HG03442 (cell line): ENCODE results near the gene PPARA.
"Not testable (repeated sequence)": the region's sequence is repeated elsewhere in the genome, so short reads cannot be mapped to it uniquely, and the experiment has no call there.

ENCODE experiments used
- ATAC-seq: cut with Tn5 transposase; IDR thresholded peaks from one replicate; pipeline ENCODE4 v1.9.1; 2021; ENCODE audit warnings: mild to moderate bottlenecking, moderate library complexity; ENCODE audit not compliant: unreplicated experiment

The PPARA gene

DNA sequence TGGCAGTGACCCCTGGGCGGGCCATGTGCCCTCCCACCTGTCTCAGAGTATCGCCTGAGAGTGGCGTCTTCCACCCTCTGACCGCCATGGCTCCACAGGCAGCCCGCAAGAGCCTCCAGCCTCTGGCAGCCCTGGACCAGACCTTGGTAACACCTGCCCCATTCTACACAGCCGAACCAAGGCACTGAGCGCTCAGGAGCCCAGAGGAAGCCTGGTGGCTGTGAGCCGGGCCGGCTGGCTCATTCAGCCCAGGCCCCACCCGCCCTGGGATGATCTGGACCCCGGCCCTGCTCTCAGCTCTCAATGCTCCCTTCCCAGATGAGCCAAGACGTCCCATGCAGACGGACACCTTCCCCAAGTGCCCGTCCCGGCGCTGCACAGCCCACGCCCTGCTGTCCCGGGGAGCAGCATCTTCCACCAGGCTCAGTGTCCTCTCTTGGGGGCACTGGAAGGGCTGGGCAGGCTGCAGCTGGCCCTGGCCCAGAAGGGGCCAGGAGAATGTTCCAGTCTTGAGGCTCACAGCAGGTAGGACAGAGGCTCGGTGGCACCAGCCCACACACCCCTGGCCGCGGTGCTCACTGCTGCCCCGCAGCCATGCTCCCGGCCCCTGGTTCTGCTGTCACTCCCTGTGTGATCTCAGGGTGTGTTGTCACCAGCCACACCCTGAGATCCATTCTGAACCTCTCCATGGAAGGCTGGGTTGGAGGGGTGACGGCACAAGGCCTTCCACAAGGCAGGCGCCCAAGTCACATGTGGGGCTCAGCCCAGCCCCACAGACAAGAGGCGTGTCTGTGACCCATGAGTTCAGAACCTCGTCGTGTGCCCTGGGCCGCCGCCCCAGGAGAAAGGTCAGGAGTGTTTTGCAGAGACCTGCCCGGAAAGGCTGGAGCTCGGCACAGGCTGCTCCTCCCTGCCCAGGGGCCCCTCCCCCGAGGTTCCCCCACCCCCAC, 24.2 kb upstream of the PPARA start:
- ATAC-seq, result no peak

DNA sequence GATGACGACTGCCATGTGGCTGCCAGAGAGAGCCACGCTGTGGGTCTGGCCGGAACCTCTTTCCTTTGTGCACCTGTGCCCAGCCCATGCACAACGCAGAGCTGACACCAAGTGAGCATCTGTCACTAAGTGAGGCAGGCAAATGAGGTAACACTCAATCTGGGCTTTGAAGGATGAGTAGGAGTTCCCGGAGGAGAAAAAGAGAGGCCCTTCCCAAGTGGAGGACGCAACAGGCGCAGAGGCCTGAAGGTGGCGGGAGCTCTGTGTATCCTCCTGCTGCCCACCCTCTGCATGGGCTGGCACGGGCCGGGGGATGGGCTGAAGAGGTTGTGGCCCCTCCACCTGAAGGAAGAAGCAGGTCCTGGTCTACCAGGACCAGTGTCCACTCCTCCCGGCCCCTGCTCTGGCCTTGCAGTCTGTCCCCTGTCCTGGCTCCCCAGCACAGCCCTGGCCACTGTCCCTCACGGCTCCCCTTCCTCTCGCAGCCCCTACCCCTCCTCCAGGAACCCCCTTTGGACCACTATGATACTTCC, 23.4 kb upstream of the PPARA start:
- no peak for ATAC-seq

DNA sequence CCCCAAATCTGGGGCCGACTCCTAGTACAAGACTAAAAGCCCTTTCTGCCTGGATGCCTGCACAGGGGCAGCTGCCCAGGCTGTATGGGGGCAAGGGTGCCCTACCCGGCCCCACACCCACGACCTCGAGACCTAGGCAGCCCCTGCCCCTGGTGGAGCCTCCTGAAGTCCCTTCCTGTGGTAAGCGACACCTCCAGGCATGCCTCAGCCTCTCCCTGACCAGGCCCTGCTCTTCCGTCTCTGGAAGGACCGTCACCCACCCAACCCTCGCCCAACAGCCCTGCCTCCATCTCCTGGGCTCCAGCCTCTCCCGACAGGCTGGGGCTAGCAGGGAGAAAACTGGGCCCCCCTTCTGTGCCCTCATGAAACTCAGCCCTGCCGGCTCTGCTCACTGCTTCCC, 22.8 kb upstream of the PPARA start:
- no peak for ATAC-seq

DNA sequence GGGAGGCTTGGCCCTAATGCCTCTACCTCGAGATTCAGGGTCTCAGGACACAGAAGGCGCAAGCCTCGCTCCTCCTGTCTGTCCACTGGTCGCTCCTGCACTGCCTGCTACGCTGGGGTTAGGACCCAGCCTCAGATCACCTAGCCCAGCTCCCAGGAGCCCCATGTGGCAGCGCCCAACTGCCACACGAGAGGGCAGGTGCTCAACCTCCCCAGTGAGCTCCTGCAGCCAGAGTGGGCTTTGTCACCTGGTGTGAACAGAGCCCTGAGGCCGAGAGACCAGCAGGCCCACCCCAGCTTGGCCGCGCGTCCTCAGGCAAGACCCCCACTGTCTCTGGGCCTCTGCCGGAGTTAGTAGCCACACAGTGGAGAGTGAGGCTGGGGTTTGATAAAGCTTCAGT, 21.7 kb upstream of the PPARA start:
- no peak for ATAC-seq

DNA sequence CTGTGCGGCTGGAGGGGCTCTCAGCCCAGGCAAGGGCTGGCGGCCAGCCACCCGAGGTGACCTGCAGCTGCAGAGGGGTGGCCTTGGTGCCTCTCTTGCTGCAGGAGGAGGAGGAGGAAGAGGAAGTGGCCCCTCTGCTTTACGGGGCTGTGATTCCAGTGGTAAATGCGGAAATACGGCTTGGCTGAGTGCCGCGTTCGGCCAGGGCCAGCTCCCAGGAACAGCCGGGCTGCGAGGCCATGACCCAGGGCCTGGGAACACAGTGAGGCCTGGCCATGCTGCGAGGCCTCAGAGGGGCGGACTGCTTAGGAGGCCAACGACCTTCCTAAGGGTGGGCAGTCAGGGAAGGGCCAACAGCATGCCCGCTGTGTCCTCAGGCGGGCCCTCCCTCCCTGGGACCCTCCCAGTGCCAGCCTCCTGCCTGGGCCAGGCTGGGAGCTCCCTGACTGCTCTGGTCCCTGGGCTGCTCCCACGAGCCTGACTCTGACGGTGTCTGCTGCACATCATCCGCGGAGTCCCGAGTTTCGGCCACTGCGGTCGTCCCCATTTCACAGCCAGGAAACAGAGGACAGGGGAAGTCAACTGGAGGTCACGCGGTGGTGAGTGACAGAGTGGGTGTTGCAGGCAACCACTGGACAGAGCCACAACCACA, 20.8 kb upstream of the PPARA start:
- no peak for ATAC-seq

DNA sequence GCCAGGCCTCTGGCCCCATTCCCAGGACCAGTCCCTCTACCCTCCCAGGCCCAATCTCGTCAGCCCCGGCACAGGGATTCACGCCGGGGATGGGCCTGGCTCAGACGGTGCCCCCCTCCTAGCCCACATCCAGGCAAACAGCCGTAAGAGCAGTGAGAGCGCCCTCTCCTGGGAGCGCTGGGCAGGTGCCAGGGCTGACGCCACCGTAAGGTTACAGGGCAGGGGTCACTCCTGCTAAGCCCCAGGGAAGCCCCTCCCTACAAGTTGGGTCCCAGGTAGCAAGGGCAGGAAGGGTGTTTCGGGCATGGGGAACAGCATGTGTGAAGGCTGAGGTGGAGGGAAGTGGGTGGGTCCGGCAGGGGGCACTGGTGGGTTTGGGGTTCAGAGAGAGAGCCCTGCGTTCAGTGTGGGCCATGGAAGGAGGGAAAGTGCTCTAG, 19.2 kb upstream of the PPARA start:
- ATAC-seq, result no peak

DNA sequence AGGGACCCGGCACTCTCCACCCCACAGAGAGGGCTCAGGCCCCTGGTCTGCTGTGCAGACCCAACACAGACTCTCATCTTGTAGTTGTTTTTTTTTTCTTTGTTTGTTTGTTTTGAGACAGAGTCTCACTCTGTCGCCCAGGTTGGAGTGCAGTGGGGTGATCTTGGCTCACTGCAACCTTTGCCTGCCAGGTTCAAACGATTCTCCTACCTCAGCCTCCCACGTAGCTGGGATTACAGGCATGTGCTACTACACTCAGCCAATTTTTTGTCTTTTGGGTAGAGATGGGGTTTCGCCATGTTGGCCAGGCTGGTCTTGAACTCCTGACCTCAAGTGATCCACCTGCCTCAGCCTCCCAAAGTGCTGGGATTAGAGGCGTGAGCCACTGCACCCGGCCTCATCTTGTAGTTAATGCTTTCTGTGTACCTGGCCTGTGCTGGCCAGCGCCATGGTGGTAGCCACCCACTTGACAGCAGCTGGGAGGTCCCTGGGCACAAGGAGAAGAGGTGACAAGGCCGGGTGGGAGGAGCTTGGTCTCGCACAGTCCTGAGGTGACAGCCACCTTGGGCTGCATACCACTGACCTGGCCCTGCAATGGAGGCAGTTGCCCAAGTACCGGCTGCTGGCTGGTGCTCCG, 18.0 kb upstream of the PPARA start:
- not testable (repeated sequence) for ATAC-seq

DNA sequence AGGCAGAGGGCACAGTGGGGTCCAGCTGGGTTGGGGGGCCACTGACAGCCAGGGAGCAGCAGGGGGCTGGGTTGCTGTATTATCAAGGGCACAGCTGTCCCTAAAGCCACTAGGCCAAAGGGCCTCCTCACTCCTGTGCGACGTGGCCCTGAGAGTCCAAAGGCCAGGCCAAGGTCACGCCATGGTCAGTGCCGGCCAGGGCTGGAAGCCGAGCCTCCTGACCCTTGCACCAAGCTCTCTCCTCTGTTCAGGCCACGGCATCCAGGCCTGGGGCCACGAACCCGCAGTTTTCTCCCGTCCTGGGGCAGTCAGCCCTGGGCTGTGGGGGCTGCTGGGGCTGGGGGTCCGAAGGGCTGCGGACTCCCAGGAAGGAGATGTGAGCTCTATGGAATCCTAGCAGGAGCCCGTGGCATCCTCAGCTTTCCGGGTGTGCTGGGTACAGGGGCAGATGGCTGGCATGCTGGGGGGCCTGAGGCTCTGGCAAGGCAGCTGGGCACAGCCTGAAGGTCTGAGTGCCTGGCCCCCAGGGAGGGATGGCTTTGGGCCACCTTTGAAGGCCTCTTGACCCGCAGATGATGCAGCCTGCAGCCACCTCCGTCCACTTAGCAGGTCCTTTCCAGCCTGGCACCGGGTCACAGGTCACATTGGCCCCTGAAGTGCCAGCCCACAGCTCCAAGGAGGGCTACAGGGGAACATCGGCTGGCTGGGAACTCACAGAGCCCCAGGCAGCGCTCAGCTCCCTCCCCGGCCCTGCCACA, 17.3 kb upstream of the PPARA start:
- no peak for ATAC-seq

DNA sequence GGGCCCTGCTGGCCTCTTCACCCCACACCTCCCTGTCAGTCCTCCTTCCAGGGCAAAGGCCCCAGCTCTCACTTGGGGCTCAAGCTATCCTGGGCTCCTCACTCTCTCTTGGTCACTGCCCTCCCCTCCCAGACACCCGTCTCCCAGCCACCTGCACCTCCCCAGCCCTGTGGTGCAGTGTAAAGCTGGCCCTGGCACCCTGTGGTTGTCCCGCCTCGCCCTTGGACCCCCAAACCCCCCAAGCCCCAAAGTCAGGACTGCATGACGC, 16.8 kb upstream of the PPARA start:
- no peak for ATAC-seq

DNA sequence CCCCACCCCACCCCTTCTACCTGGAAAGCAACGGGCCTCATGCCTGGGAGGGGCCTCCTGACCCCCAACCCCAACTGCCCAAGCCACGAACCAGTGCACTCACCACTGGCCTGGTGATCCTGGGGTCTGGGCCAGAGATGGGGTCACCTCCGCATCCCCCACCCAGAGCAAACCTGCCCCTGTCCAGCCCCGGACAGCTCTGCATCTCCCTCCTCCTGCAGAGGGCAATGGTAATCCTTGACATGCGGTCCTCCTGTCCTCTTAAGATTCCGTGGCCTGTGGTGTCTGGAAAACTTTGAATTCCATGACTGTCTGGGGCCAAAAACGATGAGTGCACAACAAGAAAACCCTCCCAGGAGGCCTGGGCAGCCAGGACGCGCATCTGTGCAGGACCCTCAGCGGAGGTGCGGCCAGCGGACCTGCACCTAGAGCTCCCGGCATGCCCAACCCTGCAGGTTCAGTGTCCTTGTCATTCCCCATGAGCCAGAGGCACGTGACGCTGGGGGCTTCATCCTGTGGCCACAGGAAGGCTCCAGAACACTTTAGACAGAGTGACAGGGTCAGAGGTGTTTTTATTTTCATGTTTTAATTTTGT, 16.1 kb upstream of the PPARA start:
- no peak for ATAC-seq

DNA sequence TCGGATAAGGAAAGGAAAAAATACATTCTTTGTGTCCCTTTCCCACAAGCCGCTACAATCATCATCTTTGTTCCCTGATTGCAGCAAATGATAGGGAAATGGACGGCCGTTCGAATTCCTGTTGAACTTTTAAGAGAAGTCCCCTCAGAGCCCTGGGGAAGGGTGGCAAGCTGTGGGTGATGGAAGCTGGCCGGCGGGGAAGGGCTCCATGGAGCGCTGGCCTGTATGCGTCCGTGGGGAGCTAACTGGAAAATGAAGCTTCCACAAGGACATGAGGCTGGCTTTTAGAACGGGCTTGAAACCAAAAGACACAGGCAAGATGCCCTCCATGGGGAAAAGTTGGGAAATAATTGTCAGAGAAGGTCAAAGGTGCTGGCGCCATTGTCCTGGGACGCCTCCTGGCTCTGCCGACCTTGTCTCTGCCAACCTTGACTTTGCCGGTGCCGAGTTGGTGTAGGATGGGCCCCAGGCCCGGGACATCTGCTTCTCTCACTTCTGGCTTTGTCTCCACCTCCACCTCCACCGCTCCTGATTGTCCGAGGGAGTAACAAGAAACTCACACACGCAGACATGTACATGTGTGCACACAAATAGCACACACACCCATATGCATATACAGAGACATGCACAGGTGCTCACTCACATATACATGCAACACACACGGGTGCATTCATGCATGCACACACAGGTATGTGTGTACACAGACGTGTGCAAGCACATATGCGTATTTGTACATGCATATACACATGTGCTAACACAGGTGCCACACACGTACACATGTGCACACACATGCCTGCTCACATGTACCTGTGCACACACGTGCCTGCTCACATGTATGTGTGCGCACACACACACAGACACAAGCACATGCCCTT, 14.5 kb upstream of the PPARA start:
- no peak for ATAC-seq

DNA sequence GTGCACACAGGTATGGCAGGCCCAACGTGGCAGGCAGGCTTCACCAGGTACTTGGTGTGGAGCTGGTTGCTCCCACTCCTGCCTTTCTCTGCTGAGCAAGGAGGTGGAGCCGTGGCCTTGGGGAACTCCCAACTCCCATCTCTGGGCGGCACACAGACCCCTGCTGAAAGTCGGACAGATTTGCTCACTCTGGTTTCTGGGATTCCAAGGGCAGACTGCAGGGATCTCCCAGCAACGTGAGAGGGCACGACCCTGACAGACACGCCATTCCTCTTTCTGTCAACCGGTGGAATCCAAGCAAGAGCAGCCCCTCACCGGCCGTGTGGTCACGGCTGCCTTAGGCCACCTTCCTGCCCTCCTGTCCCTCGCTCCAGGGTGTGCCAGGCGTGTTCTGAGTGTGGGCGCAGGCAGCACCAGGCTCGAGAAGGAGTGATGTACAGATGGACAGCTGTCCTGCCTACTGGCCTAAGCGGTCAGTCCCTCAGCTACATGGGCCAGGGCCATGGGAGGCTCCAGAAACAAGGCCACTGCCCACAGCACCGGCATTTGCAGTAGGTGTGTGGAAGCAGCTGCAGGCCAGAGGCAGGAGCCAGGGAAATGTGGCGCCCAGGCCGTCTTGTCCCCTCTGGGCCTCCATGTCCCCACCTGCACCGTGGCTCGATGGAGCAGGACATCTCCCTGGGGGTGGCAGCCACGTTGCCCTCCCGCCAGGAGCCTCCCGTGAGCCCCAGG, 13.7 kb upstream of the PPARA start:
- ATAC-seq, result no peak

DNA sequence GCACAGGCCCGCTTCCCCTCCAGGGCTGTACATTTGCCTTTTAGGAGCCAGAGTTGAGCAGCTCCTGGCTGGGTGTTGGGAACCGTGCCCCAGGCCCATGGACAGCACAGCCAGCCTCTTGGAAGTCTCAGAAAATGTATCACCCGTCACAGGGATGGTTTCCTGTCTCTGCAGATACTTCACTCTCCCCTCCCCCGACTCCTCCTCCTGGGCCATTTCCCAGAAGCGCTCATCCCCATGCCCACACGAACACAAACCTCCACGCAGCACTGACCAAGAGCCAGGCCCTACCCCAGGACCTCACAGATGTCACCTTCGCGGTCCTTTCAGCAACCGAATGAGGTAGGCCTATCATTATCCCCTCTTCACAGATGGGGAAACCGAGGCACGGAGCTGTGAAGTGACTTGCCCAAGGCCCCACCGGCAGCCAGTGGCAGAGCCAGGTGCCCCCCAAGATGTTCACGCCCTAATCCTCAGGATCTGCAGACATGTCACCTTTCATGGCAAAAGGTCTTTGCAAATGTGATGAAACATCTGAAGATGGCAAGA, 13.0 kb upstream of the PPARA start:
- ATAC-seq, result no peak

DNA sequence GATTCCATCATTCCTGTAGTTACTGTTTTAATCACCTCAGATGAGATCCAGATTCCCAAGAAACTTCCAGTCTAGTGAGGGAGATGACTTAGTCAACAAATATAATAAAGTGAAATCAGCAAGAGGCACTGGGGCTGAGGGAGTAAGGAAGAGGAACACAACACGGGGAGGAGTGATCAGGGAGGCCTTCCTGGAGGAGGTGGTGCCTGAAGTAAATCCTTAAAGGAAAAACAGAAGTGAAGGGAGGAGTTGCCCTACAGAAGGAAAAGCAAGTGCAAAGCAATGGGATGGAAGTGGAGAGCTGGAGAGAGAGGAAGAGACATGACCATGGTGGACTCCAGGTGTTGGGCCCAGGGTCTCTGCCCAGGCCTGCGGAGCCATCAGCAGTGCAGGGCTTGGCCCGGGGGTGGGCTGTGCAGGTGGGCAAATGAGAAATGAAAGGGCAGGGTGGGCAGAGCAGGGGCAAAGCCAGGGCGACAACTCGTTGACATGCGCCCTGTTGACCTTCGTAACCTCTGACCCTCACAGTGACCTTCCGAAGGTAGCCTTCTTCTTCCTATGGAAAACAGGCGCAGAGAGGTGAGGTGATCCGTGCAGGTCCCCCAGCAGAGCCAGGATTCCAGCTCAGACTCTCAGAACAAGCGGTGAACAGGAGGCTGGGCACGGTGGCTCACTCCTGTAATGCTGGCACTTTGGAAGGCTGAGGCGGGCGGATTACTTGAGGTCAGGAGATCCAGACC, 12.1 kb upstream of the PPARA start:
- ATAC-seq, result no peak

DNA sequence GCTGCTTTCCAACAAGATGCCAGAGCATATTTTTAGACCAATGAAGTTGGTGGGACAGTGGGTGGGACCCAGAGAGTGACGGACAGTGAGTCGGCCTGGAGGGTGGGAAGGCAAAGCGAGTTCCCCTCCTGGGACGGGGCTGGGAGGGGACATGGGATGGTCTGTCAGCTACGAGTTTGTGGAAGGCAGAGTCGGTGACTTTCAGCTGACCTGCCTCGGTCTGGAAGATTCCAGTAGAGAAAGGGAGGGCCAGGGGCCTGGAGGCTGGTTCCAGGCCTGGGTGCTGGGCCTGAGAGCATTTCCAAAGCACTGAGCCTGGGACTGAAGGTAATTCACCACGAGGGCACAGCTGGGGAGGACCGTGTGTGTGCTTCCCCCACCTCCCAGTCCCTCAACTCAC, 10.9 kb upstream of the PPARA start:
- ATAC-seq, result not testable (repeated sequence)

DNA sequence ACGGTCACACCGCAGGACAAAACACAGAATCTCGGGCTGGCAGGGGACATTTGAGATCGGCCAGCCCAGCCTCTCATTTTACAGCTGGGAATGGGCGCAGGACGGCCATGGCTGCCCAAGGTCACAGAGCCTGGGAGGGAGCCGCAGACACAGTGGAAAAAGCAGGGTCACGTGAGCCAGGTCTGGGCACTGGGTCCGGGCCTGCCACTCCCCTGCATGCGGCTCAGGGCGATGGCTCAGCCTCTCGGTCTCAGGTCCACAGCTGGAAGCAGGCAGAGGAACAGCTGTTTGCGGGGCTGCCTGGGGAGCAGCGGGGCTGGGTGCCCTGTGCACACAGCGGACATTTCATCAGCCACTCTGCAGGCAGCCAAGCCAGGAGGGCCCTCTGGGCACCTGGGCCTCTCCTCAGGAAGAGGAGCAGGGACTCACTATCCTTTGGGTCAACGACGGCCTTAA, 10.4 kb upstream of the PPARA start:
- no peak for ATAC-seq

DNA sequence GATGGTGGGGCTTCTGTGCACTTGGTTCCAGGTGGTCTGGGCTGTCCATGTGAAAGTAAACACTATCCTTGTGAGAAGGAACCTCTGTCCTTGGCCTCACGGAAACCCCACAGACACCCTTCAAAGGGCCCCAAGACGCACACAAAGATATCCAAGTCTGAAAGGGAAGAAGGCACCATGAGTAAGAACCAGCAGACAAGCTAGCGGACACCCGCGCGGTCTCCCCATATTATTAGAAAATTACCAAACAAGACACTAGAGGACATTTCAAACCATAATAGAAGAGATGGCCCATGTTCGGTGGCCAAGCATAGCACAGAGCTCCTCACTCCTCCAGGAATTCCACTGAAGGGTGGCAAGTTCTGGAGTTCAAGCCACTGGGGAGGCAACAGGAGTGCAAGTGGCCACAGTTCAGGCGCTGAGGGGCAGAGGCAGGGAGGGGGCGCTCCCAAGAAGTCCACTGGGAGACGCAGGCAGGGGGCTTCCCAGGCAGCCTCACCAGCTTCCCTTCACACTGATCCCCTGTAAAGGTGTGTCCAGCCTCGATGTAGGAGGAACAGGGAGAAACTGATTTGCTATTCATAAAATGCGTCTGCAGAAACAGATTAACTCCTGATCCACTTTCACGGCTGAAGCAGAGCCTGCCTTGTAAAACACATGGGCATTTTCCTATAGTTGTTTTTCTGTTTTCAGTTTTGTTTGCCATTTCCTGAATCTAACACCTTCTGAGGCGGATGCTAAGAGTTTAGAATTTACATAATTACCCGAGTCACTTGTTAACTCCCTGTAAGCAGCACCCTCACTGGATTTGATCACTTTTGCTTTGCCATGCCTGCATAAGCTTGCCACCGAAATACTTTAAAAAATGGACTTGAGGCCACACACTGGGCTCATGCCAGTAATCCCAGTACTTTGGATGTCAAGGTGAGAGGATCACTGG, 9.1 kb upstream of the PPARA start:
- ATAC-seq, result no peak
